ENCODE data around the gene BASP1.

Gene BASP1

GRCh38 chr5:17259630-17260257, 42.3 kb downstream of the BASP1 start (continued):
- TF ChIP-seq ZC3H10 (CRISPR knock-in tag; IDR thresholded peaks at IDR 0.05) (no peak), ESRRG (CRISPR knock-in tag; IDR thresholded peaks at IDR 0.05) (no peak), POU6F1 (CRISPR knock-in tag; IDR thresholded peaks at IDR 0.05; ENCODE audit: borderline replicate concordance, low read depth) (no peak)

GRCh38 chr5:17260549-17260948, 43.1 kb downstream of the BASP1 start:
- no peak for ATAC-seq
- no peak for TF ChIP-seq SNAI2 (CRISPR knock-in tag; IDR thresholded peaks at IDR 0.05)

- TF ChIP-seq SNAI2 (CRISPR knock-in tag; IDR thresholded peaks at IDR 0.05) = no peak
- no peak for TF ChIP-seq RARB (CRISPR knock-in tag; IDR thresholded peaks at IDR 0.05)
- TF ChIP-seq GLIS3 (CRISPR knock-in tag; IDR thresholded peaks at IDR 0.05) = no peak
- no peak for TF ChIP-seq ZFP30 (CRISPR knock-in tag; IDR thresholded peaks at IDR 0.05)
- TF ChIP-seq POU6F1 (CRISPR knock-in tag; IDR thresholded peaks at IDR 0.05; ENCODE audit: borderline replicate concordance, low read depth) = no peak
- TF ChIP-seq CREB5 (CRISPR knock-in tag; IDR thresholded peaks at IDR 0.05; ENCODE audit: low read depth) = no peak
- TF ChIP-seq ZNF70 (CRISPR knock-in tag; IDR thresholded peaks at IDR 0.05) = no peak
- TF ChIP-seq ISL1 (CRISPR knock-in tag; IDR thresholded peaks at IDR 0.05) = no peak
- TF ChIP-seq TOX (CRISPR knock-in tag; IDR thresholded peaks at IDR 0.05; ENCODE audit: borderline replicate concordance) = no peak
- TF ChIP-seq ZNF565 (CRISPR knock-in tag; conservative IDR thresholded peaks at IDR 0.05; ENCODE audit: low read depth) = no peak
- TF ChIP-seq ZNF8 (CRISPR knock-in tag; IDR thresholded peaks at IDR 0.05) = no peak
- TF ChIP-seq, protein P1, sequence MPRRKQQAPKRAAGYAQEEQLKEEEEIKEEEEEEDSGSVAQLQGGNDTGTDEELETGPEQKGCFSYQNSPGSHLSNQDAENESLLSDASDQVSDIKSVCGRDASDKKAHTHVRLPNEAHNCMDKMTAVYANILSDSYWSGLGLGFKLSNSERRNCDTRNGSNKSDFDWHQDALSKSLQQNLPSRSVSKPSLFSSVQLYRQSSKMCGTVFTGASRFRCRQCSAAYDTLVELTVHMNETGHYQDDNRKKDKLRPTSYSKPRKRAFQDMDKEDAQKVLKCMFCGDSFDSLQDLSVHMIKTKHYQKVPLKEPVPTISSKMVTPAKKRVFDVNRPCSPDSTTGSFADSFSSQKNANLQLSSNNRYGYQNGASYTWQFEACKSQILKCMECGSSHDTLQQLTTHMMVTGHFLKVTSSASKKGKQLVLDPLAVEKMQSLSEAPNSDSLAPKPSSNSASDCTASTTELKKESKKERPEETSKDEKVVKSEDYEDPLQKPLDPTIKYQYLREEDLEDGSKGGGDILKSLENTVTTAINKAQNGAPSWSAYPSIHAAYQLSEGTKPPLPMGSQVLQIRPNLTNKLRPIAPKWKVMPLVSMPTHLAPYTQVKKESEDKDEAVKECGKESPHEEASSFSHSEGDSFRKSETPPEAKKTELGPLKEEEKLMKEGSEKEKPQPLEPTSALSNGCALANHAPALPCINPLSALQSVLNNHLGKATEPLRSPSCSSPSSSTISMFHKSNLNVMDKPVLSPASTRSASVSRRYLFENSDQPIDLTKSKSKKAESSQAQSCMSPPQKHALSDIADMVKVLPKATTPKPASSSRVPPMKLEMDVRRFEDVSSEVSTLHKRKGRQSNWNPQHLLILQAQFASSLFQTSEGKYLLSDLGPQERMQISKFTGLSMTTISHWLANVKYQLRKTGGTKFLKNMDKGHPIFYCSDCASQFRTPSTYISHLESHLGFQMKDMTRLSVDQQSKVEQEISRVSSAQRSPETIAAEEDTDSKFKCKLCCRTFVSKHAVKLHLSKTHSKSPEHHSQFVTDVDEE (CRISPR knock-in tag; IDR thresholded peaks at IDR 0.05) = no peak
- no peak for TF ChIP-seq PPARA (CRISPR knock-in tag; IDR thresholded peaks at IDR 0.05; ENCODE audit: borderline replicate concordance)
- no peak for TF ChIP-seq CSRNP3 (CRISPR knock-in tag; IDR thresholded peaks at IDR 0.05)
- no peak for TF ChIP-seq OSR1 (CRISPR knock-in tag; IDR thresholded peaks at IDR 0.05)
- no peak for TF ChIP-seq CSDC2 (CRISPR knock-in tag; IDR thresholded peaks at IDR 0.05)
- TF ChIP-seq ARNTL (CRISPR knock-in tag; IDR thresholded peaks at IDR 0.05; ENCODE audit: borderline replicate concordance, low read depth) = no peak
- TF ChIP-seq, protein P2, sequence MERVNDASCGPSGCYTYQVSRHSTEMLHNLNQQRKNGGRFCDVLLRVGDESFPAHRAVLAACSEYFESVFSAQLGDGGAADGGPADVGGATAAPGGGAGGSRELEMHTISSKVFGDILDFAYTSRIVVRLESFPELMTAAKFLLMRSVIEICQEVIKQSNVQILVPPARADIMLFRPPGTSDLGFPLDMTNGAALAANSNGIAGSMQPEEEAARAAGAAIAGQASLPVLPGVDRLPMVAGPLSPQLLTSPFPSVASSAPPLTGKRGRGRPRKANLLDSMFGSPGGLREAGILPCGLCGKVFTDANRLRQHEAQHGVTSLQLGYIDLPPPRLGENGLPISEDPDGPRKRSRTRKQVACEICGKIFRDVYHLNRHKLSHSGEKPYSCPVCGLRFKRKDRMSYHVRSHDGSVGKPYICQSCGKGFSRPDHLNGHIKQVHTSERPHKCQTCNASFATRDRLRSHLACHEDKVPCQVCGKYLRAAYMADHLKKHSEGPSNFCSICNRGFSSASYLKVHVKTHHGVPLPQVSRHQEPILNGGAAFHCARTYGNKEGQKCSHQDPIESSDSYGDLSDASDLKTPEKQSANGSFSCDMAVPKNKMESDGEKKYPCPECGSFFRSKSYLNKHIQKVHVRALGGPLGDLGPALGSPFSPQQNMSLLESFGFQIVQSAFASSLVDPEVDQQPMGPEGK (CRISPR knock-in tag; IDR thresholded peaks at IDR 0.05; ENCODE audit: borderline replicate concordance) = no peak
- no peak for TF ChIP-seq ESRRG (CRISPR knock-in tag; IDR thresholded peaks at IDR 0.05)
- no peak for TF ChIP-seq ZFP3 (CRISPR knock-in tag; IDR thresholded peaks at IDR 0.05)
- ATAC-seq = no peak
Observed at GRCh38 chr5:17261075-17261474, 43.6 kb downstream of the BASP1 start.
